HS-27A (cell line): Measurements from ENCODE around the gene LDLRAD3.
"Not testable (repeated sequence)": the region's sequence is repeated elsewhere in the genome, so short reads cannot be mapped to it uniquely, and the experiment has no call there.

Experiments used
- DNase-seq: peaks from one replicate; pipeline ENCODE4 v3.0.0-alpha.2; 2012; ENCODE audit warnings: low read depth, missing footprints

The LDLRAD3 gene

DNA sequence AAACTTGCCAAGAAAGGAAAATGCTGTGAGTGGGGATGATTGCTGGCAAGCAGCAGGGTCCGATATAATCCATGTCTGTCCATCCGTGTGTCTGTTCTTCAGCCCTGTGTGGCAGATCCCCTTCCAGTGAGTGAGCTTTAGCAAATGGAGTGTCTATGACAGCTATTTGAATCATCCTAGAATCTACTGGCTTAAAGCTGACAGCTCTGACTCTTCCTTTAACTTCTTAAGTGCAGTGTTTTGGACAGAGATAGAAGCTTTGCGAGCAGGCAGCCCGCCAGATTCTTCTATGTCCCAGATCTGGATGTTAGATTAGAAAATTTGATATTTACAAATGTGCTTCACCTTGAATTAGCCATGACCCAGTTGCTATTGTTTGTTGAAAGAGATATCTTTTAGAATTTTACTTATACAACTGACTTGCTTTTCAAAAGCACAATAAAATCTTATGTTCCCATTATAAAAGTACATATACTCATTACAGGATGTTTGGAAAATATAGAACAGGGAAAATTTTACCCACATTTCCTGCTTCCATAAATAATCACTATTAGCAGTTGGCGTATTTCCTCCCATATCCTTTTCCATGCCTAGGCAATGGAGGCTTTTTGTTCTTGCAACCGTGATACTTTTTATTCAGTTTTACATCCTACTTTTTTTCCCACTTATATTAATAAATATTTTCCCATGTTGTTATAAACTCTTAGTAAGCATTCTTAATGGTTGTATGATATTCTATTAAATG, 220.8 kb downstream of the LDLRAD3 start:
- no peak for DNase-seq

GRCh38 chr11:36165621-36166397, 221.9 kb downstream of the LDLRAD3 start:
- DNase-seq, result peak; percentile 52

GRCh38 chr11:36167073-36167472, 223.2 kb downstream of the LDLRAD3 start:
- DNase-seq, result no peak

DNA sequence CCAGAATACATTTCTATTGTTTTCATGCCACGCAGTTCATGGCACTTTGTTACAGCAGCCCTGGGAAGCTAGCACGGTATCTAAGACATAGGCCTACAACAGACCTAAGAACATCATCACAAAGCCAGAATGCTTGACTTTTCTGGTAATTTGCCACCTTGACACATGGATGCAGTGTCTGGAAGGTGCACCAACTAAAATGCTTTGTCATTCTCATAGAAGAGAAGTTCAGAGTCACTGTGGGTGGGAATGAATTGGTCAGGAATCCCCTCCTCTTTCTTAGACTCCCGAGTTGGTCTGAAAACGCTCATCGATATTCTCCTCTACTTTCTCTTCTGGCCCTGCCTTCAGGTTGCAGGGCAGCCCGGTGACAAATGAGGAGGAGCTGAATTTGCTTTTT, 223.9 kb downstream of the LDLRAD3 start:
- DNase-seq, result no peak

GRCh38 chr11:36177836-36178235, 234.0 kb downstream of the LDLRAD3 start:
- no peak for DNase-seq

DNA sequence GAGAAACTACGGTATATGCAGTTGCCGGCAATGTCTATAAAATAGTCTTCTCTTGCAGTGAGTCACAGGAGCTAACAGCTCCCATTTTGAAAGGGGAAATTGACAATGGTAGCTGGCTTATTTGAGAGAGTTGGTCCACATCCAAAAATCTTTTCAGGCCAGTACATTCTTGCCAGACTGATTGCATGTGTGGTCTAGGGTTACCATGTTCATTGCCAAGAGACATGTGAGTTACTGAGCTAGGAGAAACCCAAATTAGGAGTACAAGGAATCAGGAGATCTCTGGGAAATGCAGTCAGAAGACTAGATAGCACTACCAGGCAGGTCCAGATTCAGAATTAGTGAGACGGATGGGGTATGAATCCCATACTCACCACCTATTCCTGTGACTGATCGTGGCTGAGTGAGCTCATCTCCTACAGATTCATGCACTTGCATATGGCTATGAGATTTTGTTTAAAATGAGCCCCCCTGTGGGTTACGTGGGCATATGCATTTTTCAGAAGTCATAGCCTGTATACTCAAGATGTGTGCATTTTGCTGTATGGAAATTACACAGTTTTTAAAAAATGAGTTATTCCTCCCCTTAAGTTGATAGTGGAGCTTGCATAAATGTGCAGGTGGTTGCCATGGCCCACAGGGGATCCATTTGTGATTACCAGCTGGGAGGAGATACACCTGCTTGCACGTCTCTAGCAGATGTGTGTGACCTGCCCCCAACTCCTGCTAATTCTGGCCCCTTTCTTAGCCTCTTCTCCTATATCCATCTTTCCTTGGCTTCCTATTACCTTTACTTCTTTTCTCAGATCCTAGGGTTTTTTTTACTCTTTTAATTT, 242.7 kb downstream of the LDLRAD3 start:
- DNase-seq, result peak; percentile 31

- no peak for DNase-seq
Measured at GRCh38 chr11:36187622-36188021, 243.8 kb downstream of the LDLRAD3 start.

DNA sequence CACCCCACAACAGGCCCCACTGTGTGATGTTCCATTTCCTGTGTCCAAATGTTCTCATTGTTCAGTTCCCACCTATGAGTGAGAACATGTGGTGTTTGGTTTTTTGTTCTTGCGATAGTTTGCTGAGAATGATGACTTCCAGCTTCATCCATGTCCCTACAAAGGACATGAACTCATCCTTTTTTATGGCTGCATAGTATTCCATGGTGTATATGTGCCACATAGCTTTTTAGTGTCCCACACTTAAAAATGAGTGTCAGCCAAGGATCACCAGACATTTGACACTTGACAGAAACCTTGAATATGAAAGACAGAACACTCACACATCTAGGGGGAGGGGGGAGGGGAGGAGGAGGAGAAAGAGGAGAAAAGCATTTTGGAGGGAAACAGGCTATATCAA, 245.9 kb downstream of the LDLRAD3 start:
- DNase-seq, result not testable (repeated sequence)

DNA sequence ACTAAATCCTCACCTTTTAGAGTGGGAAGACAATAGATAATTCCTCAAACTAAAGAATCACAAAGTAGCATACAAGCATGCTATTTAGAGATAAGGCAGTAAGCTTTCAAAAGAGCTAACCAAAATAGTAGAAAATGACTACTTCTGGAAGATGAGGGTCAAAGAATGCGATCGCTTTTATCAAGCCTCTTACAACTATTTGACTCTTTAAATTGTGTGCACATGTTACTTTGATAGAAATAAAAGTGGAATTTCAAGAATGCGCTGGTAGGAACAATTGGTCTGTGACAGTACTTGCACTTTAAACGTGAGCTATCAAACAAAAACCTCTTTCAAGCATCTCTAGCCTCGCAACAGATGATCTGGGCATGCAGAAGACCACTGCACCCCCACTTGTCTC, 248.1 kb downstream of the LDLRAD3 start:
- DNase-seq, result no peak

DNA sequence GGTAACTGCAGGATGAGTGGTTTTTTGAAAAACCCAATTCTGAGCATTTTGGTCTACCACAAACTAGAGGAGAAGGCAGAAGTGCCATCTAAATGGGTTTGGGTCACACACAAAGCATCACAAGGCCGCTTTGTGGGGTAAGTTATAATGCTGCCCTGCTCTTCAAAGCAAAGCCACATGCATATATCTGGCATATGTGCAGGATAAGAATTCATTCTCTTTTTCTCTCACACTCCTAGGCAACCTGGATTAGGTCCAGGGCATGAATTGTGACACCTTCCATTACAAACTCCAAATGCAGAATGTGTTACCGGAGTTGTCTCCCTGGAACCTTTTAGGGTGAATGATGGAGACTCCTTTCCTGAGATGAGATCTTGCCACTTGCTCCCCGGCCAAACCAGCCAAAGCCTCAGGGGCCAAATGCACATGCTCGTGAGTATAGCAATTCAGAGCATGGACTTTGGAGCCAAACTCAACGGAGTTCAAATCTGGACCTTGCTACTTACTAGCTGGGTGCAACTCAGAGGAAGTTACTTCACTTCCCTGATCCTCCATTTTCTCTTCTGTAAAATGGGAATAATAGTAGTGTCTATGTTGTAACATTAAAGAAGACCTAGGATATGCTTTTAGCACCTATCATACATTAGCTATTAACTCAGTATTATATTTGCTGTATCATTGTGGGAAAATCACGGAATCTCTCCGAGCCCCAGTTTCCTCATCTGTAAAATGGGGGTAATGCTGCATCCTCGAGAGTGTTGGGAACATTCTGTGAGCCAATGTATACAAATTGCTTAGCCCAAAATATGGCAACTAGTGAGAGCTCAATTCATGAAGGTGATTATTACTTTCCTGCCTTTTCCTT, 248.8 kb downstream of the LDLRAD3 start:
- DNase-seq, result no peak

DNA sequence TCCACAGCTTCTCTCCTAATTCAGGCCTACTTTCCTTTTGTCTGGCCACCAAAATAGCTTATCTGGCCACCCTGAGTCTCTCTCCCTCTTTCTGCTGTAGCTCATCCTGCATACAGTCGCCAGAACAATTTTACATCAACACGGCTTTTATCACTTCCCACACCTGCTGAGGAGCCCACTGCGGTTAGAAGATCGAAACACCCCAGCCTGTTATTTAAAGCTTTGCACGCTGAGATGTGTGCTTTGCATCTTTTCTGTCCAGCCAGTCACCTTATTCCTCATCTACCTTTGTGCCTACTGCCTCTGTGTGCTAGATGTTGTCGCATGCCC, 249.4 kb downstream of the LDLRAD3 start:
- no peak for DNase-seq

GRCh38 chr11:36193721-36194120, 249.9 kb downstream of the LDLRAD3 start:
- DNase-seq, result no peak

GRCh38 chr11:36195496-36196354, 251.9 kb downstream of the LDLRAD3 start:
- DNase-seq, result no peak

GRCh38 chr11:36196411-36196998, 252.6 kb downstream of the LDLRAD3 start:
- DNase-seq, result no peak

DNA sequence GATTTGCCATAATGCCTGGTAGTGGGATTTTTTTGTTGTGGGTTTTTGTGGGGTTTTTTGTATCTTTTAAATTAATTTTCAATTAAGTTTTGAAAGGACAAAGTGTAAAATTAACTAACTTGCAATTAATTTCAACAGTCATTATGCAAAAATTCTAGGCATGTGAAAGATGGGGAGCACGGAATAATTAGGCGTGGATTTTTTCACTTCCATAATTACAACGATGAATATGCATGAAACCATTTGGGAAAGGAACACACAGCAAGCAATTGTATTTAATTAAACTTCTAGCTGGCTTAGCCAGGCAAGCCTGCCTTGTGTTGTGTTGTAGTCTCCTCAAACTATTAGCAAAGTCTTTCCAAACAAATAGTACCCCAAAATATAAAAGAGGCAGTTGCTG, 257.5 kb downstream of the LDLRAD3 start:
- no peak for DNase-seq

GRCh38 chr11:36205536-36205935, 261.7 kb downstream of the LDLRAD3 start:
- DNase-seq, result no peak

DNA sequence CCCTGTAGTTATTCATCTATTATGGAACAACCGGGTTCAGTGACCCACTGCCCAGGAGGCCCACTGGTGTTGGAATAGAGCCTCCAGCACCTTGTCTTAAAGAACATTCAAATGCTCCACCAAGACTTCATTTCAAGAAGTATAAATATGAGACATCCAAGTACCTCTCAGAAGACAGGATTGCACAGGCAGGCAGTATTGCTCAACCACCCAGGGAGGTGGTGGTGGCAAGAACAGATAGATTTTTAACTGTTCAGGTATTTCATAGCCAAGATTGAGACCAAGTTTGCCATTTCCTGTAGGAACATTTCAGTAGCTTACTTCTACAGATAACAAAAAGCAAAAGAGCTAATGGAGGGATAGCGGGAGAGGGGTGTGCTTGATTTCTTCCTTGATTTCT, 266.7 kb downstream of the LDLRAD3 start:
- DNase-seq, result no peak

DNA sequence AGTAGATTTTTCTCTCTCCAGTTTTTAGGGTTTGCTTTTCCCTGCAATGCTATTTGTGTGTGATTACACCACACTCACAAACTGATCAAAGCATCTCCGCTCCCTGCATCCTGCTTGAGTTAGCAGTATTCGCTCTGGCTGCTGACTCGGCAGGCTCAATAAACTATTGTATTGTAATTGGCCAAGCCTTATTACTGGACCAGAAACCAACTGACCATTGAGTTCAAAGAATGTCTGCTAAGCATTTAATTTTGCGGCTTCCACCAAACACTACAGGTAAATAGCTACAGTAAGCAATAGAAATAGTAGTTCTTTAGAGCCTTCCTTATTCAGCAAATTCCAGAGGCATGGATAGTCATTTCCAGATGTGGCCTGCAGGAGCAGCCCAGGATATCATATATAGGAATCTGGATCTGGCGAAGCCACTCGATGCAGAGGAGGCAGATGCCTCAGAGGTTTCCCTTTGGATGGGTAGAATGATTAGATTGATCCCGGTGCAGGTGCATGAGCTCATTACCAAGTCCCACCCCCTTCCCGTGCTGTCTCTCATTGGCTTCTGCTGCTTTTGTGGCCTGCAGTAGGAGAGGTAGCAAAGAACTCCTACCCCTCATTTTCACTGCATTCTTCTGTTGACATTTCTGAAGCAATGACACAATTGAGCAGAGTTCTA, 268.0 kb downstream of the LDLRAD3 start:
- DNase-seq, result no peak

GRCh38 chr11:36212564-36213392, 268.9 kb downstream of the LDLRAD3 start:
- no peak for DNase-seq
